GM12874 (cell line): ENCODE data around the gene RNLS.

Experiments
- CTCF ChIP-seq: IDR thresholded peaks from 2 replicates; pipeline ENCODE4 v1.5.1; 2011; ENCODE audit warnings: low read depth, mild to moderate bottlenecking, control low read depth, low read length, moderate library complexity; ENCODE audit not compliant: insufficient read depth

The RNLS gene

GRCh38 chr10:88280518-88280917 lies 302.6 kb downstream of the RNLS start:
- TF ChIP-seq CTCF: no peak

- TF ChIP-seq CTCF: no peak
Observed at GRCh38 chr10:88278912-88279311, 304.2 kb downstream of the RNLS start.

GRCh38 chr10:88274286-88274685 lies 308.8 kb downstream of the RNLS start:
- no peak for TF ChIP-seq CTCF

- TF ChIP-seq CTCF: no peak
Observed at GRCh38 chr10:88273567-88273966, 309.6 kb downstream of the RNLS start.

GRCh38 chr10:88271761-88272543 lies 311.2 kb downstream of the RNLS start:
- TF ChIP-seq CTCF: no peak

GRCh38 chr10:88270871-88271713 lies 312.0 kb downstream of the RNLS start:
- TF ChIP-seq CTCF: no peak

- TF ChIP-seq CTCF: no peak
Observed at GRCh38 chr10:88270061-88270808, 312.9 kb downstream of the RNLS start.
